ENCODE data around the gene MRPL18.
A peak's percentile ranks its signal among the peaks of the same experiment; 100 is the strongest.
"Not testable (repeated sequence)": the region's sequence is repeated elsewhere in the genome, so short reads cannot be mapped to it uniquely, and the experiment has no call there.

Gene MRPL18

DNA sequence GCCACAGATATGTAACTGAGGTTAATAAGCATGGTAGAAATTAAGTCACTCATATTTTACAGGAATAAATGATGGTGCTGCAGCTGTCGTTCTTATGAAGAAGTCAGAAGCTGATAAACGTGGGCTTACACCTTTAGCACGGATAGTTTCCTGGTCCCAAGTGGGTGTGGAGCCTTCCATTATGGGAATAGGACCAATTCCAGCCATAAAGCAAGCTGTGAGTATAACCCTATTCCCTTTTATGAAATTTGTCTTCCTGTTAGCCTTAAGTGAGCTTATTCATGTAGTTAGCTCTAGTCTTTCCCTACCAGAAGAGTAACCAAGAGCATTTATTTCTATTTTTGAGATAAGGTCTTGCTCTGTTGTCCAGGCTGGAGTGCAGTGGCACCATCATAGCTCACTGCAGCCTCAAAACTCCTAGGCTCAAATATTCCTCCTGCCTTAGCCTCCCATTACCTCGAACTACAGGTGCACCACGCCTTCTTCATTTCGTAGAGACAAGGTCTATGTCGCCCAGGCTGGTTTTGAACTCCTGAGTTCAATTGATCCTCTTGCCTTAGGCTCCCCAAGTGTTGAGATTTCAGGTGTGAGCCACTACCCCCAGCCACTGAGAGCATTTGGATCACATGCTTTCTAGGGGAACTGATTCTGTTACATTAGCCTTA is 12.9 kb upstream of the MRPL18 start:
- no peak for DNase-seq

DNA sequence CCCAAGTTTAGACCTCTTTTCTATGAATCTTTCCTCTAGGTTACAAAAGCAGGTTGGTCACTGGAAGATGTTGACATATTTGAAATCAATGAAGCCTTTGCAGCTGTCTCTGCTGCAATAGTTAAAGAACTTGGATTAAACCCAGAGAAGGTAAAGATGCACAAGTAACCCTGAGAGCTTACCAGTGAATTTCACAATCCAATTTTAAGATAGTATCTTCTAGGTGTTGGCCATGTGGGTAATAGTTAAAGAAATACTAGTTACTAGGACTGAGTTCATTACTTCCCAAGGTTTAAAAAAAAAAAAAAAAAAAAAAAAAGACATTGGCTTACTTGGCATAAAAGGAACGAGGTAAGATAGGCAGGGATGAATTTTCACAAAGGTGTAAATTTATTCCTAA is 12.1 kb upstream of the MRPL18 start:
- no peak for DNase-seq

DNA sequence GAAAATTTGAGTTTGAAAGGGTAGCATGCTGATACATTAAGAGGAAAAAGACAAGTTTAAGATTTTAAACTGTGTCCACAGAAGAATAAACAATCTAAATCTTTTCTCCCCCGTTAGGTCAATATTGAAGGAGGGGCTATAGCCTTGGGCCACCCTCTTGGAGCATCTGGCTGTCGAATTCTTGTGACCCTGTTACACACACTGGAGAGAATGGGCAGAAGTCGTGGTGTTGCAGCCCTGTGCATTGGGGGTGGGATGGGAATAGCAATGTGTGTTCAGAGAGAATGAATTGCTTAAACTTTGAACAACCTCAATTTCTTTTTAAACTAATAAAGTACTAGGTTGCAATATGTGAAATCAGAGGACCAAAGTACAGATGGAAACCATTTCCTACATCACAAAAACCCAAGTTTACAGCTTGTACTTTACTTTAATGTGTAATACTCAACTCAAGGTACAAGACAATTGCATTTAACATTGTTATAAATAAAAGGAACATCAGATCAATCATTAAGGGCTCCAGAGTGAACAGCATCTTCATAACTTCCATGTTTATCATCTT is 11.6 kb upstream of the MRPL18 start:
- no peak for DNase-seq

- DNase-seq = no peak
Observed at GRCh38 chr6:159788276-159788675, 2.0 kb upstream of the MRPL18 start.

GRCh38 chr6:159788753-159789376 is 1.4 kb upstream of the MRPL18 start:
- no peak for DNase-seq

DNA sequence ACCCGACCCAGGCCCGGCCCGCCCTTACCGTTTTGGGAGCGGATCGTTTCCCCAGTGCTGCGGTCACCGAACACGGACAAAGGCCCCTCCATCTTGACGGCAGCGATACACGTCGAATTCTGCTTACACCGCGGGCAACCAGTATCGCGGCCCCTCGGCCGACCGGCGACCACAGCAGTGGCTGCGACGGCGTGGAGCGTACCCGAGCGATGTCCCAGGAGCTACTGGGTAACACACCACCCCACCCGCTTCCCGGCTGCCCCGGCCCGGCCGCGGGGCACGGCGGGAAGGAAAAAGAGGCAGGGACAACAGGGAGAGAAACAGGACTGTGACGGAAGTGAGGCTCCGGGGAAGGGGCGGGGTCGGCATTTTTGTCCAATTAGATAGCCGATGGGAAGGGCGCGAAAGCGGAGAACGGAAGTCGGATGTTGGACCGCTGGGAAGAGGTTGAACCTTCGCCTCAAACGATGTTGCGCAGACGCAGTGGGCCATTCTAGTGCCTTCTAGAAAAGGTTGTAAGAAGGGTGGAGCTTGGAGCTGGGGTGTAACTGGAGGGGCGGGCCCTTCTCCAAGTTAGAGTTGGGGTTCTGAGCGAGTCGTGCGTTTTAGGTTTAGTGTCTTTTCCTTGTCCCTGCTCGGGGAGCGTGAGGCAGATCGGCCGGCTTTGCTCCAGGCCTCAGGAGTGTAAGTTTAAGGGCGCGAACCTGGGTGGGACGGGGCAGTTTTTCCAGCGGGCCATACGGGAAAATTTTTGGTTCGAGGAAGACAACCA is 704 bp upstream of the MRPL18 start, which contains the start of gene TCP1:
Gene TCP1 (minus strand): TSS at position 226 of the 772 bp plus-strand sequence. CDS start 134 bp downstream, at position 92.
- peak; percentile 96 for DNase-seq

- DNase-seq = no peak
Observed at GRCh38 chr6:159790956-159791598, 810 bp downstream of the MRPL18 start.

GRCh38 chr6:159794976-159795375 is 4.7 kb downstream of the MRPL18 start:
- not testable (repeated sequence) for DNase-seq

- DNase-seq = no peak
Observed at GRCh38 chr6:159797554-159797953, 7.3 kb downstream of the MRPL18 start.

GRCh38 chr6:159800141-159800865 is 10.0 kb downstream of the MRPL18 start, which contains the start of gene PNLDC1:
Gene PNLDC1, plus strand, starts transcription at chr6:159800276. Its CDS starts 32 bp downstream, at chr6:159800308.
- DNase-seq = no peak

- no peak for DNase-seq
Observed at GRCh38 chr6:159801935-159802334, 11.7 kb downstream of the MRPL18 start.

GRCh38 chr6:159804504-159804903 is 14.2 kb downstream of the MRPL18 start:
- DNase-seq = no peak

DNA sequence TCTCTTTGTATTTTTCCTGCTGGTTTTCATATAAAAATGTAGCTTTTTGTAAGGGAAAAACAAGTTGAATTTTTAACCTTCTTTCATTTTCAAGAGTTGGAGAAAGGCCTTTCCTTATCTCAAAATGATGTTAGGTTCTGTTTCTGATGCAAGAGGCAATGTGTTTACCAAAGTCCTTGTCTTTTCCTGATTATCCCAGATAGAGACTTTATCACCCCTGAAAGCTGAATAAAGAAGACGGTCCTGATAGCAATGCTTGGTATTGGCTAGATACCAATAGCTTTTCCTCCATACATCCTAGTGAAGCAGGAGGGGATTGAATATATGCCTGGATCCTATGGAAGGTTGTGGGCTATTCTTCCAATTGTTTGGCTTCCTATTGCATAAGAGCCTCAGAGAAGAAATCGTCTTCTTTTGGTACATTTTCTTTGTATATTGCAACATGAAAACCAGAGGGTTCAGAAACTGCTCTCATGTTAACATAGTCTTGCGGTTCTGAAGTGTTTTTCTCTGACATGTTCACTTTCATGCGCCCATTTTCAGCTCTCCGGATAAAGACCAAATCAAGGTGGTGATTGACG is 15.3 kb downstream of the MRPL18 start:
- DNase-seq = no peak

DNA sequence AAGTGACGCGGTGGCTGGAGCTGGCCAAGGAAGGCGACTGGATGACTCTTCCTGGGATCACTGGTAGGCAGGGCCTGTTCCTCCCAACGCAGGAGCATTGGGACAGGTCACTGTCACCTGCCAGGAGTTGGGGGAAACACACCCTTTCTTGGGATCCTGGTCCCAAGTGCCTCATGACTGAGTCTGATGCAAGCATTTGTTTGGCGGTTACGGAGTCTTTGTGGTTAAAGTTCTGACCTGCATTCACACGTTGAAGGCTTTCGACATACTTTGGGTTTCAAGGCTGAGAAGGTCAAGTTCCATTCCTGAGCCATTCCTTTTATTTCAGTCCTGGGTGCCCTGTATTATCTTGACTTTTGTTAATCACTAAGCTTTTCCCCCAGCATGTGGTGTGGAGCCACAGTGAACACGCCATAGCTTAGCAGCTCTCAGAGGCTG is 15.8 kb downstream of the MRPL18 start:
- no peak for DNase-seq

DNA sequence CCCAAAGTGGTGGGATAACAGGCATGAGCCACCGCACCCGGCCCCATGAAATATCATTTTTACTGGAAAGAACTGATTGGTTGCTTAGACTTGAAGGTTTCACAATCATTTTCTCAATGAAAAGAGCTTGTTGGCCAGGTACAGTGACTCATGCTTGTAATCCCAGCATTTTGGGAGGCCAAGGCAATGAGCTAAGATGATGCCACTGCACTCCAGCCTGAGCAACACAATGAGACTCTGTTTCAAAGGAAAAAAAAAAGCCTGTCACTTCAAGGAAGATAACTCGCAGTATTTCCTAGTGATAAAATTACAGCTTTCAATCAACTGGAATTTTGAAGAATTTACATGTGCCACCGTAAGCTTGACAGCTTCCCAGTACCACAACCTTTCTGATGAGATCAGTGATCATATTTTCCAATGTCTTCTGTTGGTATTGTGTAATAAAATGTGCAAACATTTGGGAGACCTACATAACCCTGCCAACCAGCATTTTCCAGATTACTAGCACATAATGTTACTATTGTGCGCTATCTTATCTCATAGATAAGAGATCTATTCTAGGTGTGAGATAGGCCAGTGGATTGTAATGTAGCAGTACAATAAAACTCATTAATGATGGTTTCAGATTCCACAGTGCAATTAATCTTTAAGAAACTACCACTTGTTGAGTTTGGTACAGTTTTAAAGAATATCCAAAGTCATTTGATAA is 17.0 kb downstream of the MRPL18 start:
- DNase-seq = no peak

GRCh38 chr6:159808647-159809046 is 18.4 kb downstream of the MRPL18 start:
- DNase-seq = no peak

DNA sequence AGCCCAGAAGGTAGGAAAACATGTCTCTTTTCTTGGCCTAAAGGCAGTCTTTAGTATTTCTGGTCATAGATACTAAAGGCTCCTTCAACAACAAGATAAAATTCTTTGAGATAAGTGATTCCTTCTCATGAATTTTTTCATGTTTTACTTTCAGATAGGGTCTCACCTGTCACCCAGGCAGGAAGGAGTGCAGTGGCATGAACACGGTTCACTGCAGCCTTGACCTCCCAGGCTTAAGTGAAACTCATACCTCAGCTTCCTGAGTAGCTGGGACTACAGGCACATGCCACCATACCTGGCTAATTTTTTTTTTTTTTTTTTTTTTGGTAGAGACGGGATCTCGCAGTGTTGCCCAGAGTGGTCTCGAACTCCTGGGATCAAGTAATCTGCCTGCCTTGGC is 18.9 kb downstream of the MRPL18 start:
- DNase-seq = no peak

DNA sequence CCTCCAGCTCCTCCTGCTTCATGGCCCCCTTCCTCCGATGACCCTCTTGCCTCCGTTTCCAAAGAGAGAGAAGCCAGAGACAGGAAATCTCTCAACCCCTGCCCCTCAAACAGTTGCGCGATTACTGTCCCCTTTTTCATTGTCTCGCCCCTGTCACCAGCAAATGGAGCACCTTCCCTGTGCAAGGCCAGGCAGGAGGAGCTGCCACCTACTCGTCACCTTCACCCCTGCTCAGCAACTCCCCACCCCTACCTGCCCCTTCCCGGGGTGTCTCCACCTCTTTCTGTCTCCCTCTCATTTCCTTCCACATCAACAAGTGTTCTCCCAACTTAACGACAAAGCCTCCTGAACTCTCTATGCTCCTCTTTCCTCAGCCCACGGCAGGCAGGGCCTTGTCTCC is 23.5 kb downstream of the MRPL18 start:
- DNase-seq = no peak

DNA sequence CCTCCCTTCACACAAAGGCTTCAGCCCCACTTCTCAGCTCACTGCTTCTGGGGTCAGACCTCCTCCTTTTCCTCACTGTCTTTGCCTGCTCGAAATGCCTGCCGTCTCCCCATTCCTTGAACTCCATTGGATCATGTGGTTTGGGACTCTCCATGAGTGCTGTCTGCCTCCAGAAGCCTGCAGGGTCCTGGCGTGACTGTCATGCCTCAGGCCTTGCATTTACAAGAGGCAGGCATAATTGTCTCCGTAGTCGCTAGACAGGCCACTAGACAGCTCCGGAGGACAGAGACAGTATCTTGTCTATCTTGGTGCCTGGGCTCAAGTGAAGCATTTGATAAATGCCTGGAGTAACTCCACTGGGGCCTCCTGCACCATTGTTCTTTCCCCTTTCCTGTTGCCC is 25.1 kb downstream of the MRPL18 start:
- no peak for DNase-seq

GRCh38 chr6:159816775-159817174 is 26.5 kb downstream of the MRPL18 start:
- DNase-seq = not testable (repeated sequence)
